LoVo (cell line): ENCODE data around the gene AP1S1.
A peak's percentile ranks its signal among the peaks of the same experiment; 100 is the strongest.
"Not testable (repeated sequence)": the region's sequence is repeated elsewhere in the genome, so short reads cannot be mapped to it uniquely, and the experiment has no call there.

ENCODE experiments used
- DNase-seq: peaks from one replicate; pipeline ENCODE4 v3.0.0-alpha.2; 2016; ENCODE audit warnings: low spot score

AP1S1 gene

GRCh38 chr7:101171442-101171837, 17.2 kb downstream of the AP1S1 start:
- DNase-seq, result no peak

- no peak for DNase-seq
These were observed 18.0 kb downstream of the AP1S1 start for GRCh38 chr7:101172005-101172853.

- DNase-seq, result peak; percentile 74
These were observed 18.8 kb downstream of the AP1S1 start for GRCh38 chr7:101172854-101173751.

- peak; percentile 46 for DNase-seq
These were observed 19.5 kb downstream of the AP1S1 start for GRCh38 chr7:101173752-101174244.

- DNase-seq, result no peak
These were observed 20.1 kb downstream of the AP1S1 start for GRCh38 chr7:101174322-101174854.

GRCh38 chr7:101175664-101176063, 21.4 kb downstream of the AP1S1 start:
- DNase-seq, result no peak

- no peak for DNase-seq
These were observed 23.4 kb downstream of the AP1S1 start for GRCh38 chr7:101177644-101178043.

- DNase-seq, result no peak
These were observed 24.8 kb downstream of the AP1S1 start for GRCh38 chr7:101179117-101179516.

GRCh38 chr7:101179713-101180112, 25.4 kb downstream of the AP1S1 start:
- DNase-seq, result no peak

GRCh38 chr7:101180130-101180755, 26.0 kb downstream of the AP1S1 start, which contains the start of gene NAT16:
Gene NAT16 (minus strand): TSS chr7:101180293. CDS start chr7:101174807, 5,486 bp downstream.
- no peak for DNase-seq

GRCh38 chr7:101185258-101185839, 31.1 kb downstream of the AP1S1 start:
- DNase-seq, result no peak

GRCh38 chr7:101186194-101186593, 31.9 kb downstream of the AP1S1 start:
- DNase-seq, result no peak

- DNase-seq, result no peak
These were observed 32.7 kb downstream of the AP1S1 start for GRCh38 chr7:101186844-101187428.

- no peak for DNase-seq
These were observed 34.8 kb downstream of the AP1S1 start for GRCh38 chr7:101189109-101189508.

GRCh38 chr7:101195884-101196283, 41.6 kb downstream of the AP1S1 start:
- no peak for DNase-seq

GRCh38 chr7:101197991-101198390, 43.7 kb downstream of the AP1S1 start:
- DNase-seq, result no peak

- no peak for DNase-seq
These were observed 44.2 kb downstream of the AP1S1 start for GRCh38 chr7:101198476-101198875.

GRCh38 chr7:101199522-101199921, 45.2 kb downstream of the AP1S1 start:
- not testable (repeated sequence) for DNase-seq

- no peak for DNase-seq
These were observed 46.2 kb downstream of the AP1S1 start for GRCh38 chr7:101200504-101200861.

- DNase-seq, result peak; percentile 62
These were observed 46.8 kb downstream of the AP1S1 start, which contains the start of gene MOGAT3 for GRCh38 chr7:101200862-101201599. Gene MOGAT3 (minus strand): TSS chr7:101201036. CDS start chr7:101200854, 182 bp downstream.
